ENCODE data around the gene MRM3. TPM values are rescaled to one million over a fixed set of nuclear protein-coding genes. Genes with fewer than 3 reads are reported as not detected.
"Not testable (repeated sequence)": the region's sequence is repeated elsewhere in the genome, so short reads cannot be mapped to it uniquely, and the experiment has no call there.

The MRM3 gene
- total RNA-seq, 1 donor from 2014 or later, result 20.1 TPM

DNA sequence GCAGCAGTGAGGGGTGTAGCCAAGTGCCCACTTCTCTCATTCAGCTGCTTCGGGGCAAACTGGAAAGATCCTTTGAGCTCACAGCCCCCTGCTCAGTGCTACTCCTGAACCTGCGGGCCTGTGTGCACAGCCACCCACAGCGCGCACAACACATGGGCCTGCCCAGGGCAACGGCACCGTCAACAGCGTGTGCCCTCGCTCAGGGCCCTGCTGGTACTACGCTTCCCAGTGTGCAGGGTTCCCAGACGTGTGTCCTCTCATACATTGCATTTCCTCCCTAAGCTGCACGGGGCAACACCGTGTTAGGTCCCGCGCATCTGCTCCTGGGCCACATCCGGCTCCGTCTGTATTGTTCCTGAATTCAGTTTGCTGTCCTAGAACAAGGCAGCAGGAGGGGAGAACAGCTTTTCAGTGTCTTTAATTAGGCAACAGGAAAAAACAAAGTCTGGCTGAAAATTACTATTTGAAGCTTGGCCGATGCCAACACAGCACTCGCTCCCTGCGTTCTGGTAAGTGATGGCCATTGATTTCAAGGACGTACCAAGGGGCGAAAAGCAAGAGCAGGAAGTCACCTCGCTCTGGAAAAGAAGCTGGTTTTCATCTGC is 15.2 kb downstream of the MRM3 start:
- peak; percentile 63 for DNase-seq

DNA sequence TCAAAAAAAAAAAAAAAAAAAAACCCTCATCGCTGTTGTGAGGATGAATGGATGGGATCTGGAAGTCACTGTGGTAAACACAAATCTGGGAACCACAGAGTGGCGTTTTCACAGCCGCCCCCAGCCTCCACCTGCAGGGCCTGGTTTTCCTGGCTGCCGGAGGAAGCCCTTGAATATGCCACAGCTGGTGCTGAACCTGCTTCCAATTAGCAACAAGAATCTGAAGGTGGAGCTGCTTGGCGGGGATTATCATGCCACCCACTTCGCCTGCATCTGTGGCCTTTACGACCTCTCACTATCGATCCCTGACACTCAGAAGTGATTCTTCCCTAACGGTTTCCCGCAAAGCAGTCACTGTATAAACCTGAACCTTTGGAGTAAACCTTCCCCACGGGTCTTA is 16.1 kb downstream of the MRM3 start:
- no peak for DNase-seq

- DNase-seq, result no peak
These were observed 17.1 kb downstream of the MRM3 start for GRCh38 chr17:799261-799660.

DNA sequence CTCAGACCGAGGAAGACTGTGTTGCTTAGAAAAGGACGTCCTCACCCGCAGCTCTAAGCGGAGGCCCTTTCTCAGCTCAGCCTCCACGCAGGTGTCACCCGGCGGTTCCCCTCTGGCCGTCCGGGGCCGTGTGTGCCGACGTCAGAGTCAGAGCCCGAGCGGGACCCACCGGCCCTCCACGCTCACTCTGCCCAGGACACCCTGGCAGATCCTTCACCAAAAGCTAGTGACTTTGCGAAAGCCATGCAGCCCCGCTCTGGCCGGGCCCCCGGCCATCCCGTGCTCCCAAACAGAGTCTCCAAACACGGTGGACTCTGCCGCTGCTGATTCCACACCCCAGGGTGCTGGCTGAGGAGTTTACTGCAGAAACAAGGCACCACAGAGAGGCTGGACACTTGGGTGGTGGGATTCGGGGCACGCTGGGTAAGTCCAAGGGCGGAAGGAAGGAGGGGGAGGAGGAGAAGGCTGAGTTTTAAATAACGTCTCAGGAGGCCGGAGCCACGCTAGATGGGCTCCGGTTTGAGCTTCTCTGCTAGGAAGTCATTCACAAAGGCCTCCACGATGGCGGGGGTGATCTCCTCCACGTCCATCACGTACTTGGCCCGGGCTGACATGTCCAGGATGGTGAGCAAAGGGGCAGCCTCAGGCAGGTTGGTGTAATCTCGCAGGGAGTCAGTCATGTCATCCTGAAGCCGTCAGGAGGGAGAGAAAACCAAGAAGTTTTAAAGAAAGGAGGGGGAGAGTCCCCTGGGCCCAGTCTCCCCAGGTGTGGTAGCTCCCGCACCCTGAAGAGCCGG is 18.5 kb downstream of the MRM3 start:
- DNase-seq, result no peak

GRCh38 chr17:801660-802059 is 19.5 kb downstream of the MRM3 start:
- DNase-seq, result no peak

DNA sequence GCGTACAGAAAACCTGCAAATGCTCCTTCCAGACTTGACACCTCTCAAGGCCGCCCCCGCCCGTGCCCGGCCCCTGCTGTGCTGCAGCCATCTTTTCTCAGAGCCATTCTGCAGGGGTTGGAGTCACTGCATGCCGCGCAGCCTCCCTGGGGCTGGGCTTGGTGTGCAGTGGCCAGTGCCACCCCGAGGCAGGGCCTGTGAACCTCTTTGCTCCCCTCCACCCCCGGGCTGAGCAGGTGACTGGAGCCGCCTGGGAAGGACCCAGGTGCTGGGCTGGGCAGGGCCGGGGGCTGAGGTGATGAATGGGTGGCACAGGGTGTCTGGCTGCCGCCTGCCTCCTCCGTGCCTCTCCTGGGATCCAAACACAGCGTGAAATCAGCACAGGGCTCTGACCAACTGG is 20.3 kb downstream of the MRM3 start:
- no peak for DNase-seq

DNA sequence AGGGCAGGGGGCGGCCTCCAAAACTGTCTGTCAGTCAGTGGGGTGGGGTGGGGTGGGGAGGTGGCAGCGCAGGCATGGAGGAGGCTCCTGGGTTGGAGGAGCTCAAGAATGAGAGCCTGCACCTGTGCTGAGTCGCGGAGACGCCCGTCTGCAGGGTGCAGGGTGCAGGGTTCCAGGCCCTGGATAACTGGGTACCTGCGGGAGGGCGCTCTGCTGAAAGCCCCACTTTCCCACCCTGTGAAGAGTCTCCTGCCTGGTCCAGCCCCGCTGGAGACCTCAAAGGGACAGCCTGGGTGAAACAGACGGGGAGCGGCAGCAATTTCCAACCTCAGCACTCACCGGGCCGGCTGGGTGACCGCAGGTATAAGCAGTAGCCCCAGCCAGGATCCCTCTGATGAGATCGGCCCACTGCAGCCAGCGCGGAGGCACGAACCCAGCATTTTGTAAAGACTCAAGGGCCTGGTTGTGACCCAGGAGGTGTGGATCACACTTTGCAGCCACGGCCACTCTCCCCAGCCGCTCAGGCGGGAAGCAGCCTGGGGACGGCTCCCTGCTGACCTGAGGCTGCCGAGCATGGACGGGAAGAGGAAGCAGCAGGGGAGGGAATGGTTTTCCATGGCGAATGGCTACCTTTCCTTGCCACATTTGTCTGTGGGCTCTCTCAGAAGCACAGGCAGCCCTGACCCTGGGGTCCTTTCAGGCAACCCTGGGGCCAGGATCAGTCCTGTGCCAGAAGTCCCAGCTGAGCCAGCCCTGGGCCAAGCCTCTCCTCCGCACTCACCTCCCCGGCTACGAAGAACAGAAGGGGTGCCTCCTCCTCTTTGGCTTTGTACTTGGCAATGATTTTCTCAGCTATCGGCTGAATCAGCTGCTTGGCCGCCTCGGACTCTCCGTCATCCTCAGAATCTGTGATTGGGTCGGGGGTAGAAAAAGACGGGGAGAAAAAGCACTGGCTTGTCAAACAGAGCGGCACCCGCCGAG is 21.0 kb downstream of the MRM3 start:
- DNase-seq, result no peak

DNA sequence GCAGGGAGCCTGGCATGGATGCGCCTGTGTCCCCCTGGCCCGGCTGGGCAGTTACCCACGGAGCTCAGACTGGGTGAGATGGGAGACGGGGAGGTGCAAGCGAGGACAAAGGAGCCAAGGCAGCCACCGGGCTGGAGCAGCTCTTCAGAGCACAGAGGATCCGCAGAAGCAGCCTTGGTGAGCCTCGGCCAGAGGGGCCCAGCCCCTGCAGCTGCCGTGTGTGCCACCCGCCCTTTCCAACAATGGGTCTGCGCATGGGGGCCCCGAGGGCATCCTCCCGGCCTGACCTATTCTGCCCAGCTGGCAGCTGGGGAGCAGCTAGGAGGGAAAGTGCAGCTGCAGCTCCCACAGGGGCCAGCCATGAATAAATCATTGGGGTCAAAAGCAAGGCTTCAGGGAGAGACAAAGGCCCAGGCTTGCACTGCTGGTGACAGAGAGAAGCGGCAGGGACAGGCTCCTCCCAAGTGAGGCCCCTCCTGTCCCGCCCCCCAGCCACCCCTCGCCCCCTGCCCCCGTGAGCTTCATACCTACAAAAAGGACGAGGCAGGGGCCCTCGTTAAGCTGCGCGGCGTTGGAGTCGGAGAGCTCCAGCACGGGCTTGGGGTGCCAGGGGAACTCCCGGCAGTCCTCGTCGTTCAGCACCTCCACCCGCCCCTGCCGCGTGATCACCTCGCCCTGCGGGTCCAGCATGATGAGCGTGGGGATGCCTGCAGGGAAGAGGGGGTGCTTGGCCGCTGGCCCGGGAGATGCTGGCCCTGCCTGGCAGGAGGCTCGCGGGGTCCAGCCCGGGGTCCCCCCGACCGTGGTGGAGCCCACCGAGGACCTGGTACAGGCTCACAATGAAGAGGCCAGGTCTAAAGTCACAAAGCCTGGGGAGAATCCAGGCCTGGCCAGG is 22.6 kb downstream of the MRM3 start:
- DNase-seq, result no peak

GRCh38 chr17:805886-806285 is 23.7 kb downstream of the MRM3 start:
- not testable (repeated sequence) for DNase-seq

- no peak for DNase-seq
These were observed 24.2 kb downstream of the MRM3 start for GRCh38 chr17:806346-806745.

DNA sequence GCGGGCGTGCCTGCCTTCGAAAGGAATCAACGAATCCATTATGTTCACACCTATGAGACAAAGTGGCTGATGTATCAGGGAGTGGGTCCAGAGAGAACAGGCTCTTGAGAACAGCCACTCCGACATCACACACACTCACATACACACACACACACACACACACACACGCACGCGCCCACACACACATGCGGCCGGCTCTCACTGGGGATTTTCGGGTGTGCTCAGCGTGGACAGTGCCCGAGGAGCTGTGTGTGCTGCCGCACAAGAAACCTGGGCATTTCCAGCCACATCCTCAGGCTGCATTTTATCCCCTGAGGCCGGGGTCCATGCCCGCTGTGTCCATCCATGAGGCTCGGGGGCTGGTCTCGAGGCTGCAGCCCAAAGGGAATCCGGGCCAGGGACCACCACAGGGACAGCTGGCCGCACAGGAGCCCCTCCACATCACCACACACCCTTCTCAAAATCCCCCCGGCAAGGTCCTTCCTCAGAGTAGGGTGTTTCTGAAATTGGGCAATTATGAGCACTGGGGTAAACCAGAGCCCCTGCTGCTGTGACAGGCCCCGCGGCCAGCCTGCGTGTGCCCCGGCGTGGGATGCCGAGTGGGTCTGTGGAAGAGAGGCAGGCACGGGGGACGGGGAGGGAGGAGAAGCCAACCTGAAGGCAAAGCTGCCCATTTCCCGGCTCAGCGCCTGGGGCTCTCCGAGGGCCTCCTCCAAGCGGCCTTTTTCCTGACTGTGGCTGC is 24.8 kb downstream of the MRM3 start:
- DNase-seq, result no peak

DNA sequence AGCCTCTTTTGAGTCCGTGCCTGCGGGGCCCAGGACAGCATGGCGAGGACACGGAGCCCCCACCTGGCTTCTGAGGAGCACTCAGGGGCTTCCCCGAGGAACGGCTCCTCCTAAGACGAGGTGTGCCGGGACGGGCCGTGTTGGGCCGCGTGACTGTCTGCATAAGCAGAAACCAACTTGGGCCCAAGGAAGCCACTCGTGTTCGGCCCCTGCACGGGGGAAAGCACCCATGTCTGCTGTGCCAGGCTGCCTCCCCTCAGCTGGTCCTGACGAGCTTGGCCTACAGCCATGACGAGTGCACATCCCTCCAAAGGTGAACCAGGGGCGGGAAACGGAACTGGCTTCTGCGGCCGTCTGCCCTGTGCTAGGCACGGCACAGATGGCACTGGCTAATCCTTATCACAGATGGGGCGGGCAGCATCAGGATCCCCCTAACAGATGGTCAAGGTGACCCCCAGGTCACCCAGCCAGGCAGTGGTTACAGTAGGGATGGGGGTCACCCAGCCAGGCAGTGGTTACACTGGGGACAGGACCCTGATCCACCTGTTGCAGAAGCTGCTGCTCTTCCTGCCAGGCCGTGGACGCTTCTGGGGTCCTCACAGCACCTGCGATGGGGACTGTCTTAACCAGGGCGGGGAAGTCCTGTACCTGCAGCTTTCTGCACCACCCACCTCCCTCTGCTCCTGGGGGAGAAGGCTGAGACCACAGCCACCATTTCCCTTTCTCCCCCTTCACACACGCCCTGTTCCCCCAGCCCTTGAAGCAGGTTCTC is 25.6 kb downstream of the MRM3 start:
- DNase-seq, result no peak

- no peak for DNase-seq
These were observed 29.1 kb downstream of the MRM3 start for GRCh38 chr17:811051-811784.

DNA sequence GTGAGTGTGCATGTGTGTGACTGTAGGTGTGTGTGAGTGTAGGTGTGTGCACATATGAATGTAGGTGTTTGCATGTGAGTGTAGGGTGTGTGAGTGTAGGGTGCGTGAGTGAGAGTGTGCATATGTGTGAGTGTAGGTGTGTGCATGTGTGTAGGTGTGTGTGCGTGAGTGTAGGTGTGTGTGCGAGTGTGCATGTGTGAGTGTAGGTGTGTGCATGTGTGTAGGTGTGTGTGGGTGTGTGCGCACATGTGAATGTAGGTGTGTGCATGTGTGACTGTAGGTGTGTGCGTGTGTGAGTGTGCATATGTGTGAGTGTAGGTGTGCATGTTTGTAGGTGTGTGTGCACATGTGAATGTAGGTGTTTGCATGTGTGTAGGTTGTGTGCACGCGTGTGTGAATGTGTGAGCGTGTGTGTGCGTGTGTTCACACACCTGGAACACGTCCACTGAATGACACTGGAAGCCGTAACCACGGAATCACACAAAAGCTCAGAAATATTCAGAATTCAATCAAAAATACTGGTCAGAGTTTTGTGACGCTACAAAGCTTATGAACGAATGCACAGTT is 30.6 kb downstream of the MRM3 start:
- no peak for DNase-seq

- DNase-seq, result no peak
These were observed 32.2 kb downstream of the MRM3 start for GRCh38 chr17:814371-814770.

DNA sequence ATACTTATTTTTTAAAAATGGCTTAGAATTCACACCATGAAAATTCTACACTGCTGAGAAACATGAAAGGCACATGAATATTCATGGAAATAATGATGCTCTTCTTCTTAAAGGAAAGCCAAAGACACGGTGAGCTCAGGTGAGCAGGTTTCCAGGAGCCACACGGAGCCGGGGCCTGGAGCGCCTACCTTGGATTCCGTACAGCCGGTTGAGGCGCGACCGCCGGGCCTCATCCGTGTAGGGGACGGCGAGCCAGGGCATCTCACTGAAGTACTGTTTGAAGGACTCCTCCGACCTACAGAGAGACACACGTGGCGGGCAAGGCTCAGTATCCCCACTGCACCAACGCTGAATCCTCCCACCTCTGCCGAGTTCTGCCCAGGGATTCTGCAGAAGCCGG is 37.1 kb downstream of the MRM3 start:
- no peak for DNase-seq

DNA sequence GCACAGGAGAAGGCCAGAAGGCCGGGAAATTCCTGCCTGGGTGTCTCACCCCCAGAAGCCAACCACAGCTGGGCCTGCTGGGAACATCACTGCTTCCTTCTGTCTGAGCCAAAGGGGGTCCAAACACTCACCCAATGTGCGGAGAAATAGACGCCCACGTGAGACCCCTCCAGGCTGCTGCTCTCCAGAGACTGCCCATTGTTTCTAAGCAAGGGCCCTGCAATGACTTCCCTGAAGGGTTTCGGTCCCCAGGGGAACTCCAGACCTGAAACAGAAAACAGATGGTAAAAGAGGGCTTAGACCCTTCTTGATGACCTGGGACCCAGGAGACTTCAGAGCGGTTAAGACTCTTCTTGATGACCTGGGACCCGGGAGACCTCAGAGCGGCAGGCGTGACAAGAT is 41.3 kb downstream of the MRM3 start:
- no peak for DNase-seq

DNA sequence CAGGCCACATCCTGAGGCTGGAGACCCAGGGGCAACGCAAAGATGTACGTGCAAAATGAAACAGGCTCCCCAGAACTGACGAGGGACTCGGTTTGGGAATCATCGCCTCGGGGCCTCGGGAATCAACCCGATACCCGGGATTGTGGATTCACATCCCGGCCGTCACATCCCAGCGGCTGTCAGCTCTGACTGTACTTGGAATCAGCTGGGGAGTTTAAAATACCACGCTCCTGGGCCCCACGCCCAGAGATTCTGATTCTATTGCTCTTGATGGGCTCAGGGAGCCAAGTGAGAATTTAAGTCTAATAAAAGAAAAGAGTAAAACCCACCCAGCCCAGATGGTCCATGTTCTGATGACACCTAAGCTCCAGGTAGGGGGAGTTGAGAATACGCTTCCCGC is 42.2 kb downstream of the MRM3 start:
- DNase-seq, result no peak

GRCh38 chr17:825216-825615 is 43.1 kb downstream of the MRM3 start:
- DNase-seq, result no peak

GRCh38 chr17:826778-827177 is 44.6 kb downstream of the MRM3 start:
- DNase-seq, result no peak
